HG02678 (cell line): ENCODE data around the gene TTLL1.
A peak's percentile ranks its signal among the peaks of the same experiment; 100 is the strongest.

Experiments used
- ATAC-seq: cut with Tn5 transposase; IDR thresholded peaks from one replicate; pipeline ENCODE4 v1.9.1; 2021; ENCODE audit warnings: mild to moderate bottlenecking, moderate library complexity; ENCODE audit not compliant: unreplicated experiment

Gene TTLL1

GRCh38 chr22:43014869-43015676, 74.1 kb downstream of the TTLL1 start, which contains the start of gene PACSIN2:
PACSIN2 (minus strand) TSS chr22:43015149; CDS start chr22:42912080, 103,069 bp downstream.
- peak; percentile 96 for ATAC-seq

DNA sequence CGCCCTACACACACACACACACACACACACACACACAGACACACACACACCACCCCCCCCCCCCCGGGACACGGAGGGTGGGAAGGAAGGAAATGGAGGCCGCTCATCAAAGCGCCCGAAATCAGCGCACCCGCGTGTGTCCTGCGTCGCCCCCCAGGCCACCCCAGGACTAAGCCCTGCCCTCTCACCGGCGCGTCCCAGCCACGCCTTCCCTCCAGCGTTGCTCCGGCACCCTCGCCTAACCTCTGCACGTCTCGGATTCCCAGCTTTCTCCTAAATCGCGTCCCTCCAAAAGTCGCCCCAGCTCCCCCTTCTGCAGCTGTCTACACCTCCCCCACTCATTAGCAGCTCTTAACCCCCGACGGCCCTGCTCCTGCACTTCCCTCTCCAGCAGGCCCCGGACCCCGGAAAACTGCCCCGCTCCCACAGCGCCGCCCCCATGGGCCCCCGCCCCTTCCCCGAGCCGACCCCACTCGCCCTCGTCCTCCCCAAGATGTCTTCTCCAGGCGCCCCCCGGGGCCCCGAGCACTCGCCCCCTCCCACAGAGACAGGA, 74.8 kb downstream of the TTLL1 start:
- ATAC-seq: peak; percentile 16

- ATAC-seq: no peak
These were observed 75.6 kb downstream of the TTLL1 start for GRCh38 chr22:43013355-43014315.

- no peak for ATAC-seq
These were observed 76.8 kb downstream of the TTLL1 start for GRCh38 chr22:43012390-43012789.

- ATAC-seq: no peak
These were observed 78.1 kb downstream of the TTLL1 start for GRCh38 chr22:43011079-43011478.

DNA sequence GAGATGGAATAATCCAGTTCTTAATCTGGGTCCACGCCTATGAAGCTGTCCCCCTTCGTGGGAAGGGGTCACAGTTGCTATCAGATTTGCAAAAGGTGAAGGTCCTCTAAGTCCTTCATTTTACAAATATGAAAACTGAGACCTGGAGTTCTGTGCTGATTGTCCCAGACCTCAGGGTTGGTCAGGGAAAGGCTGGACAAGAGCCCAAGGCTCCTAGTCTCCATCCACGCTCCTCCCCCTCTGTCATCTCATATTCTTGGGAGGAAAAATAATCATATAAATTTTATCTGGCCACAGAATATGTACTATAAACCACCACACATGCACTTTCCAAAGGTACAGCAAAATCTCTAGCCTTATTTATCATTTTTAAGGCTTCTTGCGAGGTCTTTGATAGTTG, 79.7 kb downstream of the TTLL1 start:
- ATAC-seq: no peak

GRCh38 chr22:43008921-43009320, 80.3 kb downstream of the TTLL1 start:
- no peak for ATAC-seq

DNA sequence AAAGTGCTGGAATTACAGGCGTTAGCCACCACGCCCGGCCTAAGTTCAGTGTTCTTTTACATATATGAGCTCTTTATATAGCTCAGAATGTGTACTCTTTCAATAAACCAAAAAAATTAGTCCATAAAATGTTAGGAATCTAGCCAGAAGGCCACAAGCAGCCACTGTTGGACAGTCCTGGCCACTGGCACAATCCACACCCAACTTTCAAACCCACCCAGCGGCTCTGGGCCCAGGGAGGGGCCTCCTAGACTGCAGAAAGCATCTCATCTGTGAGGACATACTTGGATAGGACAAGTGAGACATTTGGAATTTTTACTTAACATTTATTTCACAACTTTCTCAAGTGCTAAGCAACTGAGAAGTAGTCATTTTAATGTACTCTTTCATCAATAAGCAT, 80.7 kb downstream of the TTLL1 start:
- no peak for ATAC-seq

GRCh38 chr22:43007519-43008102, 81.6 kb downstream of the TTLL1 start:
- ATAC-seq: no peak

DNA sequence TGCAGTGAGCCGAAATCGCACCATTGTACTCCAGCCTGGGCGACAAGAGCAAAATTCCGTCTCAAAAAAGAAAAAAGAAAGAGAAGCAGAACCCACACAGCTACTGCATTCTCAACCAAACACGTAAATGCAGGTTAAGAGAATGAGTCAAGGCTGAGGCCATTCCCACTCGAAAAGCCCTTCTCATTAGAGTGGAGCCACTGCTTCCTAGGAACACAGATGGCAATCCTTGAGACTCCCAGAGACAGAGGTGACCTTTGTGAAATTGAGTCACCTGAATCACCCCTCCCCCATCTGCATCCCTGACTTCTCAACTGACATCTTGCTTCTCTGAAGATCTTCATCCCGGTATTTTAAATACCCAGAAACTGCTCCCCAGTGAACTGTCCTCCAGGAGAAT, 82.4 kb downstream of the TTLL1 start:
- ATAC-seq: no peak

GRCh38 chr22:43006016-43006505, 83.1 kb downstream of the TTLL1 start:
- ATAC-seq: no peak

GRCh38 chr22:43005106-43005505, 84.1 kb downstream of the TTLL1 start:
- no peak for ATAC-seq

GRCh38 chr22:43004362-43005035, 84.7 kb downstream of the TTLL1 start:
- no peak for ATAC-seq

DNA sequence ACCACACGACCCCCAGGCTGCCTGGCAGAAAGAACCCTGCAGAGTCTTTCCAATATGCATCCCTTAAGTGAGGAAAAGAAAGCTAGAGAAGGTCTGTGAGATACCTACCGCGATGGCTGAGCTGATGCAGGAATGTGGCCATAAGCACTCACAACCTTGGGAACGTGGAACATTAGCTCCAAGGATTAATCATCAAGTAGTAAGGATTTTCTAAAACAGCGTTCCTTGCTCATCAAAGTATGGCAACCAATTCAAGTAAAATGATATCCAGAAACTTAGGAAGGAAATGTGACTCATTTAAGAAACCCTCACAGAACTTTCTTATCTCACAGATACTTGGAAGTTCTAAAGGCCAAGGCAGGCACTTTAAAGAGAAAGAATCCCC, 87.0 kb downstream of the TTLL1 start:
- no peak for ATAC-seq

DNA sequence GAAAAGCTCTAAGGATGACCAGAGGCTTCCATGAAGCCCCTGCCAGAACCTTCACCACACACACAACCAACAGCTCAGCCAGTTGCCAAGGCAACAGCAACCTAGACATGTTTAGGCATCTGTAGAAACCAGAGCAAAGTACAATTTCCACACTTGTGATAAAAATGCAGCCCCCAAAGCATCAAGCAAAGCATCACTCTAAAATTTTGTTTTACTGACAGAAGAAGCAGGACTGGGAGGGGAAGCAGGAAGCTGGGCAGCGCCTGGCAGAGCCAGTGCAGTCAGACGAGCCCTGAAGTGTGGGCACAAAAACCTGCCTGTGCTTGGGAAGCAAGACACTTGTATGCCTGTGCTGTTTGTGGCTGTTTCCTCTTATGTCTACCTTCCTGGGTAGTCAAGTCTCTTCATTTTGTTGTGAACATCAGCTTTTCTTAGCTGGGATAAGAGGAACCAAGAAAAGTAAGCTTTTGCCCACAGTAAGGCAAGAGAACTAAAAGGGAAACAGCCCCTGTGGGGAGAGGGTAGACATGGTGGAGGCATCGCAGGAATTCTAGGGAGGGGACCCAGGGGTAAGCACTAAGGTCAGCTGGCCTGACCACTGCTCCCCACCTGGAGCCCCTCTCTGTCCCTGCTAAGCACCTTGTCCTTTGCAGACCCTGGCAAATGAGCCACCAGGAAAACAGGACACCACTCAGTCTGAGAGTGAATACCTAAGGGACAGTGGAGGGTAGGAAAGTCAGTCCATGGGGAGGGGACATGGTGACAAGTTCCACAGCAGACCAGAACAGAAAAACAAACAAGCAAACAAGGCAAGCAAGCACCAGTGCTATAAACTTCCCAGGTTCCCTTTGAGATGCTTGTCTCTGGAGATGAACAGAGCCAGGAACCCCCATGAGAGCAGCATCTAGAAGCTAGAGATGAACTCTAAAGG, 87.7 kb downstream of the TTLL1 start:
- no peak for ATAC-seq

DNA sequence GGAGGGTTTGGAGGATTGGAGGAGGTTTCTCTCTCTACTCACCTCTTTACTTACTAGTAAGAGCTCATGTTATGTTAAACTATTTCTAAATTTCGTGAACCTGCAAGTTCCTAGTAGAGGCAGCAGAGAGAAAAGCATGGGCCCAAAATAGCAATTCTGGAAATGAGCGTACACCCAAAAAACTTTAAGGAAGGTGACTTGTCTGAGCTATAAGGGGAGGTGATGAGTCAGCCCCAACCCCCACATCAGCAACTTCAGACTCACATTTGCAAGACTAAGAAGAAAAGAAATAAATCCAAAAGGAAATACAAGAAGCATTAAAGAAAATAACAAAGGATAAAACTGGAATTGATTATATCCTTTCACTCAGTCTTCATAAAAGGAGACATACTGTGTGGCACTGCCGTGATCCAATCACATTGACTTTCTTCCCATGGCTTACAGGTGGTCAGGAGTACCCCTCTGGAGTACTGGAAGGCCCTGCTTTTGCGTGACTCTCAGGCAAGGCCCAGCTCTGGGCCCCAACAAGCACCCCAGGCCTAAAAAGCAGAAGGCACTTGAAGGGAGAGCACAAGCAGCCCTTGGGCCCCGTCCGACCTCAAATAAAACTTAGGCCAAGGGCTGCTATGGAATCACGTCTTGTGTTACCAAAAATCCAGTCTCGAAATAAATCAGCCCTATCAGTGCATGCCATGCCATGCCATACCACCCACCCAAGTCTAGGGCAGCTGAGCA, 88.6 kb downstream of the TTLL1 start:
- ATAC-seq: no peak

DNA sequence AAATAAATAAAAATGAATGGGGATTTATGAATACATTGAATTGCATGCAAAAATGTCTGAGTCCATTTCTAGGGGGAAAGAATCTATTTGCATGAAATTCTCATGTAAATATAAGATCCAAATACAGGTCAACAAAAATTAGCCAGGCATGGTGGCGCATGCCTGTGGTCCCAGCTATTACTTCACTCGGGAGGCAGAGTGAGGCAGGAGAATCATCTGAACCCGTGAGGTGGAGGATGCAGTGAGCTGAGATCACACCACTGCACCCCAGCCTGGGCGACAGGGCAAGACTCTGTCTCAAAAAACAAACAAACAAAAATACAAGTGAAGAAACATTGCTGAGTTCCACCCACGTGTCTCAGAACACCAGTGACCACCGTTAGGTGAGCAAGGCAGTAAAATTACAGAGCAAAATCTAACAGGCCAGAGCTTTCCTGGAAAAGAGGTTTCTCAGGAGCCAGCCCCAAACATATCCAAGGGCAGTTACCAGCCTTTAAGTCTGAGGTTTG, 91.6 kb downstream of the TTLL1 start:
- no peak for ATAC-seq

DNA sequence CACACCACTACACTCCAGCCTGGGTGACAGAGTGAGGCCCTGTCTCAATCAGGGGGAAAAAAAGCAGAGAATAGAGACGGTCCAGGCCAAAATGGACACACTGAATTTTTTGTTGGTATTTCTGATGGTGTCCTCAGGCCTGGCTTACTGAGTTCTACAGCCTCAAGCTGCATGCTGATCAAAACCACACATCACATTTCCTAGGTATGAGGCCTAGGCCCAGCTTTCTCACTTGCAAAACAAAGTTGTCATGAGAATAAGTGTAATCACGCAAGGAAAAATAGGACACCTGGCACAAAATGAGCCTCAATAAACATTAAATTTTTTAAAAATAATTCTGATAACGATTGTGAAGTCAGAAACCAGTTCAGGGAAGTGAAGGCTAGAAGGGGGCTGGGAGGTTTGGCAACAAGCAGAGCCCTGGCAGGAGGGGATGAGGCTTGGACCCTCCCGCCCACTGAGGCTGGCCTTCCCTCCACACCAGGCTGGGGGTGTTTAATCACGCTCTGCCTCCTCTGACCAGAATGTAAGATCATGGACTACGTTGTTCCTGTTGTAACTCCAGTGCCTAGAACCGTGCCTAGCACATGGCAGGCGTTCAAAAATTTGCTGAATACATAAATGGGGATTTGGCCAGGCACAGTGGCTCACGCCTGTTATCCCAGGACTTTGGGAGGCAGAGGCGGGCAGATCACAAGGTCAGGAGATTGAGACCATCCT, 92.4 kb downstream of the TTLL1 start:
- no peak for ATAC-seq
